ENCODE results near the gene ZNF768. TPM values are rescaled to one million over a fixed set of nuclear protein-coding genes. Genes with fewer than 3 reads are reported as not detected.

ZNF768 gene
- total and polyA plus RNA-seq, 2 of the 13 experiments (the other 11 are each of a cell fraction or from before 2014, with no cell fraction given): 26.7 to 34.4 TPM

DNA sequence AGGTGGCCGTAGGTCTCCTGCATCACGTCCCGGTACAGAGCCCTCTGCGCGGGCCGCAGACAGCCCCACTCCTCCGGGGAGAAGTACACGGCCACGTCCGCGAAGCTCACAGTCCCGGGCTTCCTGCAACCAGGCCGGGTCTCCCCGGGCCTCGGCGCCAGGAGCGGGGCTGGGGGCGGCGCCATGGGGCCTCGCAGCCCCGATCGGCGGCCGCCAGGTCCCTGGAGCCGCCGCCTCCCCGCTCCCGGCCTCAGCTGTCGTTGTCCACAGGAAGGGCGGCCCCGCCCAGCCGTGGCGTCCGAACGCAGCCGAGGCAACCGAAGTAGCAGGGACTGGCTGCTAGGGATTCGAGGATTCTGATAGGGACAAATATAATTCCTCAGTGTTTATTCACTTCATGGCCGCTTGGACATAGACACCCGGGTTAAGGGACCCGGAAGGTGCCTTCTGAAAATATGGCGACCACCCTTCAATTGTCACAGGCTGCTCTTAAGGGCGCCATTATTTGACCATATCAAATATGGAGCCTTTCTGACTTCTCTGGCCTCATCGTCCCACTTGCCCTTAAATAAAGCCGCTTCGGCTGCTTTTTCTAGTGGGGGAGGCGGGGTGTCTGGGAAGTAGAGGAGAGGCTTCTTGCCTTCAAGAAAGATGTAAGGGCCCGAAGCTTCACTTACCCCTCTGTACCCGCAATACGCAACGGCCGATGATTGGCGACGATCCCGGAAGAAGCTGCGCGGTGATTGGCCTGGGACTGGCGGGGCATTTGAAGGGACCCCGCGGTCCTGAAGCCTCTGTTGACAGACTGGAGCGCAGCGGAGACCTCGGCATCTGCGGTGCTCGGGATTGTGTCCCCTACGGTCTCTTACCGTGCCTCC, 45.3 kb upstream of the ZNF768 start, which contains the start of gene ZNF688 (continued):
- TF ChIP-seq SPEN (CRISPR knock-in tag; IDR thresholded peaks at IDR 0.05; ENCODE audit: low read depth): peak; percentile 26
- TF ChIP-seq, protein P1, sequence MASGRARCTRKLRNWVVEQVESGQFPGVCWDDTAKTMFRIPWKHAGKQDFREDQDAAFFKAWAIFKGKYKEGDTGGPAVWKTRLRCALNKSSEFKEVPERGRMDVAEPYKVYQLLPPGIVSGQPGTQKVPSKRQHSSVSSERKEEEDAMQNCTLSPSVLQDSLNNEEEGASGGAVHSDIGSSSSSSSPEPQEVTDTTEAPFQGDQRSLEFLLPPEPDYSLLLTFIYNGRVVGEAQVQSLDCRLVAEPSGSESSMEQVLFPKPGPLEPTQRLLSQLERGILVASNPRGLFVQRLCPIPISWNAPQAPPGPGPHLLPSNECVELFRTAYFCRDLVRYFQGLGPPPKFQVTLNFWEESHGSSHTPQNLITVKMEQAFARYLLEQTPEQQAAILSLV (CRISPR knock-in tag; IDR thresholded peaks at IDR 0.05; ENCODE audit: borderline replicate concordance): peak; percentile 92; the same call in 1 of the 2 replicates
- TF ChIP-seq ZNF20 (CRISPR knock-in tag; IDR thresholded peaks at IDR 0.05): no peak
- no peak for TF ChIP-seq MZF1 (CRISPR knock-in tag; IDR thresholded peaks at IDR 0.05; ENCODE audit: borderline replicate concordance)
- TF ChIP-seq SOX5 (CRISPR knock-in tag; IDR thresholded peaks at IDR 0.05; ENCODE audit: borderline replicate concordance): no peak; the same call in 1 of the 2 replicates
- TF ChIP-seq YEATS2 (CRISPR knock-in tag; IDR thresholded peaks at IDR 0.05; ENCODE audit: borderline replicate concordance): peak; percentile 46; the same call in 1 of the 2 replicates
- peak; percentile 59; the same call in 1 of the 2 replicates for TF ChIP-seq ZNF777 (CRISPR knock-in tag; IDR thresholded peaks at IDR 0.05)
- TF ChIP-seq KDM5A (IDR thresholded peaks at IDR 0.05; ENCODE audit: borderline replicate concordance, low read length): peak; percentile 86
- no peak for TF ChIP-seq TFE3 (CRISPR knock-in tag; IDR thresholded peaks at IDR 0.05)
- no peak for TF ChIP-seq MIER2 (CRISPR knock-in tag; IDR thresholded peaks at IDR 0.05)
- TF ChIP-seq PAF1 (CRISPR knock-in tag; IDR thresholded peaks at IDR 0.05): no peak
- no peak for TF ChIP-seq ZNF282 (IDR thresholded peaks at IDR 0.05; ENCODE audit: partially characterized antibody)
- TF ChIP-seq SSRP1 (CRISPR knock-in tag; IDR thresholded peaks at IDR 0.05): no peak
- 0 out of 2 replicates have a peak, but pooled peaks have one; percentile 52 for TF ChIP-seq ZNF431 (CRISPR knock-in tag; IDR thresholded peaks at IDR 0.05; ENCODE audit: borderline replicate concordance, low read depth)
- 0 out of 2 replicates have a peak, but pooled peaks have one; percentile 44 for TF ChIP-seq ZNF773 (CRISPR knock-in tag; IDR thresholded peaks at IDR 0.05; ENCODE audit: borderline replicate concordance)
- TF ChIP-seq SUZ12 (IDR thresholded peaks at IDR 0.05; ENCODE audit: low read depth, low read length): no peak
- TF ChIP-seq PCBP2 (optimal IDR thresholded peaks at IDR 0.05; ENCODE audit: low read depth, low read length, poor library complexity, severe bottlenecking): no peak
- TF ChIP-seq GLI4 (CRISPR knock-in tag; IDR thresholded peaks at IDR 0.05; ENCODE audit: borderline replicate concordance): no peak
- no peak for TF ChIP-seq BRCA1 (CRISPR knock-in tag; IDR thresholded peaks at IDR 0.05)
- TF ChIP-seq ZBTB3 (CRISPR knock-in tag; IDR thresholded peaks at IDR 0.05; ENCODE audit: borderline replicate concordance, low read depth): no peak
- no peak for TF ChIP-seq MBNL3 (CRISPR knock-in tag; conservative IDR thresholded peaks at IDR 0.05)
- peak; percentile 83 for TF ChIP-seq ZNF746 (CRISPR knock-in tag; IDR thresholded peaks at IDR 0.05)
- TF ChIP-seq JUND (CRISPR knock-in tag; IDR thresholded peaks at IDR 0.05): peak; percentile 40; the same call in 1 of the 2 replicates
- no peak for TF ChIP-seq ZSCAN30 (CRISPR knock-in tag; IDR thresholded peaks at IDR 0.05)
- TF ChIP-seq SNAI1 (CRISPR knock-in tag; IDR thresholded peaks at IDR 0.05; ENCODE audit: borderline replicate concordance): no peak
- no peak for TF ChIP-seq ZNF33B (CRISPR knock-in tag; IDR thresholded peaks at IDR 0.05)
- no peak for TF ChIP-seq ZNF253 (CRISPR knock-in tag; IDR thresholded peaks at IDR 0.05; ENCODE audit: borderline replicate concordance)
- TF ChIP-seq ZFP90 (CRISPR knock-in tag; IDR thresholded peaks at IDR 0.05; ENCODE audit: borderline replicate concordance): 0 out of 2 replicates have a peak, but pooled peaks have one; percentile 61
- no peak for TF ChIP-seq ZNF24 (IDR thresholded peaks at IDR 0.05)
- TF ChIP-seq ZNF232 (CRISPR knock-in tag; IDR thresholded peaks at IDR 0.05; ENCODE audit: borderline replicate concordance): peak; percentile 16; the same call in 1 of the 2 replicates

Measured in HepG2 (cell line).